ENCODE data around the gene ASXL3. TPM values are rescaled to one million over a fixed set of nuclear protein-coding genes. Genes with fewer than 3 reads are reported as not detected.

ASXL3 gene
- total RNA-seq, 1 experiment from 2014 or later: not detected

DNA sequence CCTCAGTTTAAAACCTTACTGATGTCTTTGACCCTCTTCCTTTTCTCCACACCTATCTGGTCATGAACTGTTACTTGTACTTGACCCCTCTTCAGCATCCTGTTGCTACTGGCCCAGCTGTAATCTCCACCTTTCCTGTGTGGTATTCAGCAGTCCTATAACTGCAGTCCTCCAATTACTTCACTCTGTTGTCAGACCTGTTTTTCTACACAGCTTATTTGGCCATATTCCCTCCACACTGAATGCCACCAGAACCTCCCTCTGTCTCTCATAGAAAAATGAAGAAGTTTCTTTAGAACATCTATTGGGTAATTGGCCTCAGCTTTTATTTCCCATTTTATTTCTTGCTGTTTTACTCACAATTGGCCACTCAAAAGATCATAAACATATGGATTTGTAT is 155.4 kb downstream of the ASXL3 start:
- H3K9me2 ChIP-seq (ENCODE audit: insufficient read depth): no peaks in the 10 kb centered on the region
- no peak overlapping the region for H3K4me3 ChIP-seq (replicated peaks in 1 of 2; ENCODE audit: low read depth in 1 of 2, low read length in 2 of 2)
- ATAC-seq (no peak), DNase-seq (ENCODE audit: low read depth, low spot score) (no peak)
- ChIA-PET RAD21 (ENCODE audit: low non-redundant PET in 1 of 2, low total read pairs in 2 of 2, uncharacterized antibody in 2 of 2, unreplicated experiment in 2 of 2) (no interaction called here), CTCF (no interaction called here), POLR2A (no interaction called here)
- intact Hi-C loops (cut with micrococcal nuclease): no loop called here
- no peaks in the 10 kb centered on the region for H4K20me1 ChIP-seq (ENCODE audit: insufficient read depth)
- TF ChIP-seq SIN3A (IDR thresholded peaks at IDR 0.05; ENCODE audit: low read depth) (no peak), ZFX (IDR thresholded peaks at IDR 0.05) (no peak), EZH2phosphoT487 (IDR thresholded peaks at IDR 0.05; ENCODE audit: borderline replicate concordance) (no peak), SP1 (IDR thresholded peaks at IDR 0.05; ENCODE audit: low read depth) (no peak)
- TF ChIP-seq, protein P1, sequence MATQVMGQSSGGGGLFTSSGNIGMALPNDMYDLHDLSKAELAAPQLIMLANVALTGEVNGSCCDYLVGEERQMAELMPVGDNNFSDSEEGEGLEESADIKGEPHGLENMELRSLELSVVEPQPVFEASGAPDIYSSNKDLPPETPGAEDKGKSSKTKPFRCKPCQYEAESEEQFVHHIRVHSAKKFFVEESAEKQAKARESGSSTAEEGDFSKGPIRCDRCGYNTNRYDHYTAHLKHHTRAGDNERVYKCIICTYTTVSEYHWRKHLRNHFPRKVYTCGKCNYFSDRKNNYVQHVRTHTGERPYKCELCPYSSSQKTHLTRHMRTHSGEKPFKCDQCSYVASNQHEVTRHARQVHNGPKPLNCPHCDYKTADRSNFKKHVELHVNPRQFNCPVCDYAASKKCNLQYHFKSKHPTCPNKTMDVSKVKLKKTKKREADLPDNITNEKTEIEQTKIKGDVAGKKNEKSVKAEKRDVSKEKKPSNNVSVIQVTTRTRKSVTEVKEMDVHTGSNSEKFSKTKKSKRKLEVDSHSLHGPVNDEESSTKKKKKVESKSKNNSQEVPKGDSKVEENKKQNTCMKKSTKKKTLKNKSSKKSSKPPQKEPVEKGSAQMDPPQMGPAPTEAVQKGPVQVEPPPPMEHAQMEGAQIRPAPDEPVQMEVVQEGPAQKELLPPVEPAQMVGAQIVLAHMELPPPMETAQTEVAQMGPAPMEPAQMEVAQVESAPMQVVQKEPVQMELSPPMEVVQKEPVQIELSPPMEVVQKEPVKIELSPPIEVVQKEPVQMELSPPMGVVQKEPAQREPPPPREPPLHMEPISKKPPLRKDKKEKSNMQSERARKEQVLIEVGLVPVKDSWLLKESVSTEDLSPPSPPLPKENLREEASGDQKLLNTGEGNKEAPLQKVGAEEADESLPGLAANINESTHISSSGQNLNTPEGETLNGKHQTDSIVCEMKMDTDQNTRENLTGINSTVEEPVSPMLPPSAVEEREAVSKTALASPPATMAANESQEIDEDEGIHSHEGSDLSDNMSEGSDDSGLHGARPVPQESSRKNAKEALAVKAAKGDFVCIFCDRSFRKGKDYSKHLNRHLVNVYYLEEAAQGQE (IDR thresholded peaks at IDR 0.05; ENCODE audit: low read depth): no peak
- TF ChIP-seq, protein P2, sequence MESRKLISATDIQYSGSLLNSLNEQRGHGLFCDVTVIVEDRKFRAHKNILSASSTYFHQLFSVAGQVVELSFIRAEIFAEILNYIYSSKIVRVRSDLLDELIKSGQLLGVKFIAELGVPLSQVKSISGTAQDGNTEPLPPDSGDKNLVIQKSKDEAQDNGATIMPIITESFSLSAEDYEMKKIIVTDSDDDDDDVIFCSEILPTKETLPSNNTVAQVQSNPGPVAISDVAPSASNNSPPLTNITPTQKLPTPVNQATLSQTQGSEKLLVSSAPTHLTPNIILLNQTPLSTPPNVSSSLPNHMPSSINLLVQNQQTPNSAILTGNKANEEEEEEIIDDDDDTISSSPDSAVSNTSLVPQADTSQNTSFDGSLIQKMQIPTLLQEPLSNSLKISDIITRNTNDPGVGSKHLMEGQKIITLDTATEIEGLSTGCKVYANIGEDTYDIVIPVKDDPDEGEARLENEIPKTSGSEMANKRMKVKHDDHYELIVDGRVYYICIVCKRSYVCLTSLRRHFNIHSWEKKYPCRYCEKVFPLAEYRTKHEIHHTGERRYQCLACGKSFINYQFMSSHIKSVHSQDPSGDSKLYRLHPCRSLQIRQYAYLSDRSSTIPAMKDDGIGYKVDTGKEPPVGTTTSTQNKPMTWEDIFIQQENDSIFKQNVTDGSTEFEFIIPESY (IDR thresholded peaks at IDR 0.05; ENCODE audit: extremely low read depth, insufficient replicate concordance, low read length): no peak
- TF ChIP-seq, protein P3, sequence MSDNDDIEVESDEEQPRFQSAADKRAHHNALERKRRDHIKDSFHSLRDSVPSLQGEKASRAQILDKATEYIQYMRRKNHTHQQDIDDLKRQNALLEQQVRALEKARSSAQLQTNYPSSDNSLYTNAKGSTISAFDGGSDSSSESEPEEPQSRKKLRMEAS (IDR thresholded peaks at IDR 0.05): no peak
- H3K9me3 ChIP-seq (ENCODE audit: control insufficient read depth in 1 of 2, insufficient read depth in 1 of 2, low read depth in 1 of 2, low read length in 2 of 2): peaks cover 11 to 13% of the 10 kb centered on the region in 2 experiments; a peak in 2 of 4 replicates
- H3K9ac ChIP-seq (ENCODE audit: low read length): no peak overlapping the region
- no peaks in the 10 kb centered on the region for H3K79me2 ChIP-seq (ENCODE audit: insufficient read depth, low read length)
- no peak overlapping the region for H2AFZ ChIP-seq (ENCODE audit: low read depth, low read length, poor library complexity, severe bottlenecking)
- no peaks in the 10 kb centered on the region for H3K36me3 ChIP-seq (ENCODE audit: control insufficient read depth in 1 of 2, insufficient read depth in 2 of 2, low read length in 2 of 2)
- no peak overlapping the region for H3K4me2 ChIP-seq (ENCODE audit: low read length)
- H3K27me3 ChIP-seq (ENCODE audit: insufficient read depth, low read length): no peaks in the 10 kb centered on the region
- H3K4me1 ChIP-seq (ENCODE audit: control insufficient read depth in 1 of 2, insufficient read depth in 2 of 2, low read length in 2 of 2): no peaks in the 10 kb centered on the region
- no peak overlapping the region for H3K27ac ChIP-seq (ENCODE audit: low read depth, low read length)
- BruUV-seq (replicated peaks): no TSS peak

All from HCT116 (cell line).